Lower lobe of right lung (tissue), 2 donors: Measurements from ENCODE around the gene TADA2B. TPM values are rescaled to one million over a fixed set of nuclear protein-coding genes. Genes with fewer than 3 reads are reported as not detected.
A peak's percentile ranks its signal among the peaks of the same experiment; 100 is the strongest.

ENCODE experiments used
- ATAC-seq, 2 donors: fragments of 200-7000 bp; cut with Tn5 transposase; one replicate each; pipeline ENCODE4 v1.9.1; 2020 to 2022; ENCODE audit warnings: mild to moderate bottlenecking in 2 of 2, moderate library complexity in 2 of 2
- DNase-seq: peaks from one replicate; pipeline ENCODE4 v3.0.0-alpha.2; 2020
- H3K27ac ChIP-seq: fragments of 200-600 bp; one replicate; pipeline ENCODE4 v1.8.0; 2022
- H3K27me3 ChIP-seq: fragments of 200-600 bp; one replicate; pipeline ENCODE4 v1.8.0; 2022; ENCODE audit warnings: low read depth
- H3K36me3 ChIP-seq: fragments of 200-600 bp; one replicate; pipeline ENCODE4 v1.8.0; 2022; ENCODE audit warnings: mild to moderate bottlenecking
- H3K4me1 ChIP-seq: fragments of 200-600 bp; one replicate; pipeline ENCODE4 v1.8.0; 2022
- H3K4me3 ChIP-seq: fragments of 200-600 bp; one replicate; pipeline ENCODE4 v1.8.0; 2022; ENCODE audit warnings: mild to moderate bottlenecking
- H3K9me3 ChIP-seq: fragments of 200-600 bp; one replicate; pipeline ENCODE4 v1.8.0; 2022
- intact Hi-C: fragments of 100-400 bp; cut with DNase I; formaldehyde crosslinking; loops from one replicate; pipeline ENCODE4 v1.11.0; 2022
- total RNA-seq: library from RNA; stranded (reverse); fragmentation: NEBNext Ultra II Directional; extraction: Animal tissue kit (Norgen Biotek cat#: 25700); gene quantifications from one replicate; pipeline ENCODE4 v1.2.1, GENCODE V29; 2021
- TF ChIP-seq, protein P1 (sequence below): fragments of 200-600 bp; IDR thresholded peaks from one replicate; pipeline ENCODE4 v1.8.0; 2022; ENCODE audit warnings: antibody characterized with exemption, mild to moderate bottlenecking
- donor health status: DM: no; HTN: yes; CAD: no; lungs with severe emphysema.

The TADA2B gene
- total RNA-seq, 1 donor from 2014 or later: 20.2 TPM

DNA sequence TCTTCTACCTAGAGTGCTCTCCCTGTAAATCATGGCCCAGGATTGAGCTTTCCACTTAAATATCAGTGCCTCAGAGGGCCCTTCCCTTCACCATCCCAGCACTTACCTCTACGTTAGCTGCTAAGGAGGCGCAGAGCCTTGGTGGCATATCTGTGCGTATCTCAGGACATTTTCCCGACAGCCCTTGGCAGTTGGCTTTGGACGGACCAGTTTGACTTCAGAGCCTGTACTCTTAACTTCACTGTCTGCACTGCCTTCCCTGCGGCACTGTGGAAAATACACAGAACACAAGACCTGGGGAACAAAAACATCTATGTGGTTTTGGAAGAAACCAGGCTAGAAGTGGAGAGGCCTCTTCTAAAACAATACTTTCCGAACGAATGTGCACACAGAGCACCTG is 2.4 kb downstream of the TADA2B start:
- intact Hi-C loops: no loop called here
- Histone ChIP-seq H3K27ac (no peak overlapping the region), H3K9me3 (no peaks in the 10 kb centered on the region), H3K4me3 (peak overlapping the region; percentile 98), H3K4me1 (peaks cover 56% of the 10 kb centered on the region), H3K36me3 (peaks cover 2% of the 10 kb centered on the region), H3K27me3 (no peaks in the 10 kb centered on the region)
- TF ChIP-seq, protein P1, sequence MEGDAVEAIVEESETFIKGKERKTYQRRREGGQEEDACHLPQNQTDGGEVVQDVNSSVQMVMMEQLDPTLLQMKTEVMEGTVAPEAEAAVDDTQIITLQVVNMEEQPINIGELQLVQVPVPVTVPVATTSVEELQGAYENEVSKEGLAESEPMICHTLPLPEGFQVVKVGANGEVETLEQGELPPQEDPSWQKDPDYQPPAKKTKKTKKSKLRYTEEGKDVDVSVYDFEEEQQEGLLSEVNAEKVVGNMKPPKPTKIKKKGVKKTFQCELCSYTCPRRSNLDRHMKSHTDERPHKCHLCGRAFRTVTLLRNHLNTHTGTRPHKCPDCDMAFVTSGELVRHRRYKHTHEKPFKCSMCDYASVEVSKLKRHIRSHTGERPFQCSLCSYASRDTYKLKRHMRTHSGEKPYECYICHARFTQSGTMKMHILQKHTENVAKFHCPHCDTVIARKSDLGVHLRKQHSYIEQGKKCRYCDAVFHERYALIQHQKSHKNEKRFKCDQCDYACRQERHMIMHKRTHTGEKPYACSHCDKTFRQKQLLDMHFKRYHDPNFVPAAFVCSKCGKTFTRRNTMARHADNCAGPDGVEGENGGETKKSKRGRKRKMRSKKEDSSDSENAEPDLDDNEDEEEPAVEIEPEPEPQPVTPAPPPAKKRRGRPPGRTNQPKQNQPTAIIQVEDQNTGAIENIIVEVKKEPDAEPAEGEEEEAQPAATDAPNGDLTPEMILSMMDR: no peak
- DNase-seq: no peak
- ATAC-seq: no peak

DNA sequence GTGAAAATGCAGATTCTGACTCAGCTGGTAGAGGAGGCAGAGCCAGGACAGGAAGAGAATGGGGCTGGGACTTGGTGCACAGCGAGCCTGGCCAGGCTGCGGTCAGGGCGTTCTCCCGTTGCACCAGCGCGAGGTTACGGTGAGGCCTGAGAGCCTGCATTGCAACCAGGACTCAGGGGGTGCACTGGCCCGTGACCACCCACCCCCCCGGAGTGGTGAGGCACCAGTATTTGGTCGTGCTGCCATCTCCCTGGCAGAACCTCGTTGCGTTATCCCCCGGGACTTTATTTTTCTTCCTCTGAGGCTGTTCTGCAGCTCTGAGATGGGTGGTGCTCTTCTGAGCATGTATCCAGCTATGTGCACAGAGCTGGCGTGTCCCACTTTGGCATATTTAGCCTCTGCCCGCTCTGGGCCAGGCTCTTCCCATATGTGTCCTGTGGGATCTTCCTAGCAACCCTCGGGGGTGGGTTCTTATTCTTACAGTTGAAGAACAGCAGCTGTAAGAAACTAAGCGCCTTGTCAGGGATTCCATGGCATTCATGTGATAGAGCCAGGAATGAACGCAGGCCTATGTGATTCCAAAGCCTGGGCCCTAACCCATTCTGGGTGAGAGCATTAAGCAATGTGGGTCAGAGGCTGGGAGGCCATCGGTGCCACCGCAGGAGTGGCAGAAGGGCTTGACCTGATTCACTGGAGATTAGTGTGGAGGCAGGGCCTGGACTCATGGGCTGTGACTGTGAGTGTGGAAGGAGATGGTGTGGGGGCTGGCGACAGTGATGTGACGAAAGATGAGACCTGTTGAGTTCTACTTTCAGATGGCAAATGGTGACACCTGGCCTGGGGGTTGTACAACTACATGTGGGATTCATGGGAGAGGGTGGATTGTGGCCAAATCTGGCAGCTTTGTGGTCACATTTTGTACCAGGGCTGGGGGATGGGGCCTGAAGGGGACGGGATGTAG is 3.1 kb downstream of the TADA2B start:
- H3K27ac ChIP-seq: no peak overlapping the region
- peaks cover 56% of the 10 kb centered on the region for H3K4me1 ChIP-seq

DNA sequence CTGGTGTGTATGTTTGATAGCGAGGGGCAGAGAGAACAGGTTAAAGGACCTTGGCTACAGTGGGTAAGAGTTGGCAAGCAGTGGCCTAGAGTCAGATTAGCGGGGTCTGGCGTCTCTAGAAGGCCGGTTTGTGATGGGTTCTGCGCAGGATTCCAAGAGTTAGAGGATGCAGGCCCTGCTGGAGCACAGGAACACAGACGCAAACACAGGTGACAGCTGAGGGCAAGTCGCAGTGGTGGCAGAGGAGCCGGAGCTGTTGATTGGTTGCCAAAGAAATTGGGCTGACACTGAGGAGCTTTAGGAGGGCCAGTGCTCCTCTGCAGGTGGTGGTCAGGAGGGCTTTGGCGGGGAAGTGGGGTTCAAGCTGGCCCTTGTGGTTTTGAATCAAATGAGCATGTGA is 3.8 kb downstream of the TADA2B start:
- Histone ChIP-seq H3K9me3 (no peaks in the 10 kb centered on the region), H3K27me3 (no peaks in the 10 kb centered on the region), H3K4me3 (no peak overlapping the region), H3K36me3 (peaks cover 13% of the 10 kb centered on the region), H3K27ac (no peak overlapping the region), H3K4me1 (peaks cover 53% of the 10 kb centered on the region)
- TF ChIP-seq, protein P1: no peak
- ATAC-seq: no peak
- intact Hi-C loops: no loop called here
- DNase-seq: no peak

More for the DNA sequence above, 3.1 kb downstream of the TADA2B start:
- DNase-seq (no peak), ATAC-seq (no peak)
- TF ChIP-seq, protein P1: no peak
- intact Hi-C loops: no loop called here
- H3K36me3 ChIP-seq: peaks cover 8% of the 10 kb centered on the region
- no peaks in the 10 kb centered on the region for H3K27me3 ChIP-seq
- H3K9me3 ChIP-seq: no peaks in the 10 kb centered on the region
- peak overlapping the region; percentile 98 for H3K4me3 ChIP-seq

- H3K27ac ChIP-seq: no peak overlapping the region
- DNase-seq (no peak), ATAC-seq (no peak)
- intact Hi-C loops: no loop called here
- no peaks in the 10 kb centered on the region for H3K9me3 ChIP-seq
- TF ChIP-seq, protein P1: no peak
- no peak overlapping the region for H3K4me3 ChIP-seq
- H3K36me3 ChIP-seq: peaks cover 16% of the 10 kb centered on the region
- no peaks in the 10 kb centered on the region for H3K27me3 ChIP-seq
- peaks cover 64% of the 10 kb centered on the region for H3K4me1 ChIP-seq
These were observed 5.5 kb downstream of the TADA2B start for GRCh38 chr4:7048642-7049041.

DNA sequence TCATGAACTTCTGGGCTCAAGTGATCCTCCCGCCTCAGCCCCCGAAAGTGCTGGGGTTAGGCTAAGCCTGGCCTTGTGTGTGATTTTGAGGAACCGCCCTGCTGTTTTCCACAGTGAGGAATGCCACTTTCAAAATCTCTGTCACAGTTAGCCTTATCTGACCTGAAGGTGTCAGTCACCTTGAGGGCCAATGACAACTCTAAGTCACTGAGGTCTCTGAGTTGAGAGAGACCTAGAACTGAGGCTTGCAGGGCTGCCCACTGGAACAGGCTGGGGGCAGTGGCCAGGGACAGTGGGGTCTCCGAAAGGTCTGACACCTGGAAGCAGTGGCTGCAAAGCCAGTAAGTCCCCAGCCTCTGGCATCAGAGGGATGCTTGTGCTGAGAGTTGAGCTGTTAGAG is 6.1 kb downstream of the TADA2B start:
- intact Hi-C loops: no loop called here
- no peak overlapping the region for H3K4me3 ChIP-seq
- DNase-seq (no peak), ATAC-seq (no peak)
- no peaks in the 10 kb centered on the region for H3K9me3 ChIP-seq
- H3K27ac ChIP-seq: no peak overlapping the region
- peaks cover 68% of the 10 kb centered on the region for H3K4me1 ChIP-seq
- peaks cover 23% of the 10 kb centered on the region for H3K36me3 ChIP-seq
- no peaks in the 10 kb centered on the region for H3K27me3 ChIP-seq
- TF ChIP-seq, protein P1: no peak
